Epithelial cell of proximal tubule (primary cell): ENCODE measurements around the gene CIP2A. TPM values are rescaled to one million over a fixed set of nuclear protein-coding genes. Genes with fewer than 3 reads are reported as not detected.

ENCODE experiments used
- DNase-seq: peaks from one replicate; pipeline ENCODE4 v3.0.0-alpha.2; 2011; ENCODE audit warnings: low read depth
- H3K4me3 ChIP-seq: 2 replicates; pipeline ENCODE4 v1.5.1; 2011; ENCODE audit warnings: low read depth, mild to moderate bottlenecking, low read length
- total RNA-seq: library from RNA; depleted of rRNA; stranded (reverse); fragments of >200 nt; gene quantifications from 2 replicates; pipeline ENCODE4 v1.2.3, GENCODE V29; 2015
- TF ChIP-seq, protein P1 (sequence below): conservative IDR thresholded peaks from 2 replicates; pipeline ENCODE4 v1.5.1; 2012; ENCODE audit warnings: low read depth, mild to moderate bottlenecking, low read length

CIP2A gene
- total RNA-seq, 1 donor from 2014 or later, result 72.9 TPM

DNA sequence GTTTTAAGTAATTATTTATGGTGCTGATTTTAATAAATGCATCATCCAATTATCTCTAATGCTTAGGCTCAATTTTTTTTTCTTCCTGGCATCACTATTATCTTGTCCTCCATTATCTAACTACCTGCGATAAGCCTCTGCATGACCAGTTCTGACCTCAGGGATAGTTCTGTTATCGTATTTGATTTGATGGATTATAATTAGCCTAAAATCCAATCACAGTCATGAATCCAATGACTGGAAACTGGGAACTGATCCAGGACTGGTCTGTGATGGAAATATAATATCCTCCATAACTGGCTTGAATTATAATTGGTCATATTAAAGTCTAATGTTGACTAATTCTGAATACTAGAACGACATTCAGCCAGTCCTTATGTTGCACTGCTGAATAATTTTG lies 80.0 kb downstream of the CIP2A start:
- no peak overlapping the region for H3K4me3 ChIP-seq
- TF ChIP-seq, protein P1, sequence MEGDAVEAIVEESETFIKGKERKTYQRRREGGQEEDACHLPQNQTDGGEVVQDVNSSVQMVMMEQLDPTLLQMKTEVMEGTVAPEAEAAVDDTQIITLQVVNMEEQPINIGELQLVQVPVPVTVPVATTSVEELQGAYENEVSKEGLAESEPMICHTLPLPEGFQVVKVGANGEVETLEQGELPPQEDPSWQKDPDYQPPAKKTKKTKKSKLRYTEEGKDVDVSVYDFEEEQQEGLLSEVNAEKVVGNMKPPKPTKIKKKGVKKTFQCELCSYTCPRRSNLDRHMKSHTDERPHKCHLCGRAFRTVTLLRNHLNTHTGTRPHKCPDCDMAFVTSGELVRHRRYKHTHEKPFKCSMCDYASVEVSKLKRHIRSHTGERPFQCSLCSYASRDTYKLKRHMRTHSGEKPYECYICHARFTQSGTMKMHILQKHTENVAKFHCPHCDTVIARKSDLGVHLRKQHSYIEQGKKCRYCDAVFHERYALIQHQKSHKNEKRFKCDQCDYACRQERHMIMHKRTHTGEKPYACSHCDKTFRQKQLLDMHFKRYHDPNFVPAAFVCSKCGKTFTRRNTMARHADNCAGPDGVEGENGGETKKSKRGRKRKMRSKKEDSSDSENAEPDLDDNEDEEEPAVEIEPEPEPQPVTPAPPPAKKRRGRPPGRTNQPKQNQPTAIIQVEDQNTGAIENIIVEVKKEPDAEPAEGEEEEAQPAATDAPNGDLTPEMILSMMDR, result no peak
- no peak for DNase-seq

DNA sequence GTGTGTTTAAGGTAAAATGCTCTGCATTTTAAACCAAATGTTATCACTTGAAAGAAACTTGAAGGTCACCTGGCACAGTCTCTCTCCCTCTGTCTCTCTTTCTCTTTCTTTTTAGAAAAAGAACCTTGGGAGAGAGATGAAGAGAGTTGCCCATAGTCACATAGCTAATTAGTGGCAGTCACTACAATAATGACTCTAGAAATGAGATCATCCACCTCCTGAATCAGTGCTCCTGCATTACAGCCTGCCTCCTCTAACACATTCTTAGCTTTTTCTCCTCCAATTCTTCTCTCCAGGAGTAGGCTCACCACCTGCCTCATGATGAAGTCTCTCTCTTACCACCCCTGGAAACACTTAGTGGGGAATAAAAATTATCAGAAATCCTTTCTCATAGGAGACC lies 81.3 kb downstream of the CIP2A start:
- DNase-seq, result no peak
- no peak overlapping the region for H3K4me3 ChIP-seq
- TF ChIP-seq, protein P1, result no peak

DNA sequence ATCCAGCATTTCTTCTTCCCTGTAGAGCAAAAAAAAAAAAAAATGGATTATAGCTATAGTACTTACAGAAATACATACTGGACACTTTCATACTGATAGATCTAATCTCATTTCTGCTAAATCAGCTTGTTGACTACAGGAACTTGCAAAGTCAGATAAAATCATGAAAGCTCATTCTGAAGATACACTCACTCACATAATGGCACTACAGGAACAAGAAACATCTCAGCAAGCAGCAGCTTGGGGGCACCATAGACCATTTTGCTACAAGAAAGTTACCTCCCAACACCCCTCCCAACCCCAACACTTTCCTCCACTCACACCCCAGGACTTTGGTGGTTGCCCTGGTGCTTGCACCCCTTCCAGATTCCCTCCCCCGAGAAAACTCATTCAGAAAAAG lies 83.4 kb downstream of the CIP2A start:
- H3K4me3 ChIP-seq, result no peak overlapping the region
- no peak for DNase-seq
- TF ChIP-seq, protein P1, result peak; percentile 14

DNA sequence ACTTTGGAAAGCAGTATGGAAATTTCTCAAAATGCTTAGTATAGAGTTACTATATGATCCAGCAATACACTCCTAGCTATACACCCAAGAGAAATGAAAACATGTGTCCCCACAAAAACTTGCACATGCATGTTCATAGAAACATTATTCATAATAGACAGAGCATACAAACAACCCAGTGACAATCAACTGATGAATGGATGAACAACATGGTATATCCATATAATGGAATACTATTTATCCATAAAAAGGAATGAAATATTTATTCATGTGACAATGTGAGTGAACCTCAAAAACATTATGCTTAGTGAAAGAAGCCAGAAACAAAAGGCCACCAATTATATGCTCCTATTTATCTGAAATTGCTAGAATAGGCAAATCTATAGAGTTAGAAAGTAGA lies 85.5 kb downstream of the CIP2A start:
- TF ChIP-seq, protein P1, result no peak
- DNase-seq, result no peak
- no peak overlapping the region for H3K4me3 ChIP-seq

DNA sequence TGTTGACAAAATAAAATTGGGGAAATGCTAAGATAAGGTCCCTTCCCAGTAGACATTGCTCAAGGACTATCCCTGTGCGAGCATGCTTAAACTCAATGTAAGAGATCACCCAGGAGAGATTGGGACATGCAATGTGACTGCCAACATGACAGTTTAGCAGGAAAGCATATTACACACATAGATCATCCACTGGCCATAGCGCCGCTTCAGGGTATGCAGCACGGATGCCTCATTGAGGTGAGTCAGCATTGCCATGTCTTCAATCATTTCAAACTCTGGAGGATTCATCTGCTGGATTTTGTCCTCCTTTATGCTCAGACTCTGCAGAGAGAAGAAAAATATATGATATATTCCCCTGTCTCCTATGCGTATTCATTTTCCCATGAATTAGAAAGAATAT lies 87.7 kb downstream of the CIP2A start:
- H3K4me3 ChIP-seq, result no peak overlapping the region
- DNase-seq, result no peak
- TF ChIP-seq, protein P1, result no peak

DNA sequence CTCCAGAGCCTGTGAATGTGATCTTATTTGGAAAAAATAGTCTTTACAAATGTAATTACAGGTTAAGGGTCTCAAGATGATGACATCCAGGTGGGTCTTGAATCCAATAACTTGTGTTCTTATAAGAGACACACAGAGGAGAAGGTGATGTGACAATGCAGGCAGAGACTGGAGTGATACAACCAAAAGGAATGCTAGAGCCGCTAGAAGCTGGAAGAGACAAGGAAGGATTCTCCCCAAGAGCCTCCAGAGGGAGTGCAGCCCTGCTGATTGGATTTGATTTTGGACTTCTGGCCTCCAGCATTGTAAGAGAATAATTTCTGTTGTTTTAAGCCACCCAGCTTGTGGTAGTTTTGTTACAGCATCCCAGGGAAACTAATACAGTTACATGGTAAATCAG lies 88.5 kb downstream of the CIP2A start:
- no peak overlapping the region for H3K4me3 ChIP-seq
- DNase-seq, result no peak
- TF ChIP-seq, protein P1, result no peak

Other genes with a start within 250 kb of the CIP2A start
- gene MYH15, start 78.8 kb downstream of the CIP2A start, total RNA-seq, result 0.22 and 0.75 TPM in 2 replicates
- 5.9 and 6.3 TPM in 2 replicates for gene DZIP3, start 284 bp upstream of the CIP2A start, total RNA-seq
- gene RETNLB, start 168.0 kb upstream of the CIP2A start, total RNA-seq, result not detected in 2 replicates
- not detected in 2 replicates for gene TRAT1, start 233.3 kb upstream of the CIP2A start, total RNA-seq